Nephron progenitor cell (in vitro differentiated cells): ENCODE data around the gene C14orf119.

Source experiments
- DNase-seq: peaks from one replicate; pipeline ENCODE4 v3.0.0; 2021
- H3K27ac Mint-ChIP-seq: 2 replicates; pipeline ENCODE4 v1.8.0; 2021; ENCODE audit warnings: mild to moderate bottlenecking, moderate library complexity, mixed read lengths
- H3K27me3 Mint-ChIP-seq: 2 replicates; pipeline ENCODE4 v1.8.0; 2021; ENCODE audit warnings: mild to moderate bottlenecking, low read depth, mixed read lengths; ENCODE audit not compliant: poor library complexity
- H3K36me3 Mint-ChIP-seq: 2 replicates; pipeline ENCODE4 v1.8.0; 2021; ENCODE audit warnings: low read depth, mixed read lengths
- H3K4me1 Mint-ChIP-seq: 2 replicates; pipeline ENCODE4 v1.8.0; 2021; ENCODE audit warnings: mixed read lengths
- H3K4me3 Mint-ChIP-seq: 2 replicates; pipeline ENCODE4 v1.8.0; 2021; ENCODE audit warnings: mild to moderate bottlenecking, moderate library complexity, mixed read lengths
- H3K9me3 Mint-ChIP-seq: 2 replicates; pipeline ENCODE4 v1.8.0; 2021; ENCODE audit warnings: mild to moderate bottlenecking, moderate library complexity, mixed read lengths
- CTCF ChIP-seq: fragments of 200-600 bp; sonication (generic); IDR thresholded peaks from 2 replicates; pipeline ENCODE4 v1.5.0; 2021; ENCODE audit warnings: antibody characterized with exemption

The C14orf119 gene

GRCh38 chr14:23097786-23098185 lies 2.5 kb downstream of the C14orf119 start:
- no peak overlapping the region for H3K4me3 Mint-ChIP-seq

GRCh38 chr14:23099212-23099861 lies 4.0 kb downstream of the C14orf119 start:
- no peak for DNase-seq
- TF ChIP-seq CTCF = no peak
- Mint-ChIP-seq H3K36me3 (peaks cover 25% of the 10 kb centered on the region), H3K9me3 (no peaks in the 10 kb centered on the region), H3K27ac (no peak overlapping the region), H3K4me1 (peaks cover 10% of the 10 kb centered on the region), H3K27me3 (peaks cover 10% of the 10 kb centered on the region), H3K4me3 (no peak overlapping the region)

More at GRCh38 chr14:23097786-23098185, 2.5 kb downstream of the C14orf119 start:
- H3K27ac Mint-ChIP-seq = peak overlapping the region; percentile 6
- no peaks in the 10 kb centered on the region for H3K9me3 Mint-ChIP-seq
- DNase-seq = no peak
- no peaks in the 10 kb centered on the region for H3K4me1 Mint-ChIP-seq
- H3K36me3 Mint-ChIP-seq = peaks cover 25% of the 10 kb centered on the region
- H3K27me3 Mint-ChIP-seq = no peaks in the 10 kb centered on the region
- no peak for TF ChIP-seq CTCF

GRCh38 chr14:23101213-23101970 lies 6.1 kb downstream of the C14orf119 start:
- DNase-seq = no peak
- Mint-ChIP-seq H3K4me1 (peaks cover 25% of the 10 kb centered on the region), H3K36me3 (peaks cover 25% of the 10 kb centered on the region), H3K4me3 (no peak overlapping the region), H3K27me3 (peaks cover 16% of the 10 kb centered on the region), H3K9me3 (no peaks in the 10 kb centered on the region), H3K27ac (no peak overlapping the region)
- no peak for TF ChIP-seq CTCF

- H3K4me1 Mint-ChIP-seq = peaks cover 31% of the 10 kb centered on the region
- H3K4me3 Mint-ChIP-seq = no peak overlapping the region
- no peak overlapping the region for H3K27ac Mint-ChIP-seq
- no peaks in the 10 kb centered on the region for H3K9me3 Mint-ChIP-seq
- H3K27me3 Mint-ChIP-seq = peaks cover 16% of the 10 kb centered on the region
- no peak for TF ChIP-seq CTCF
- H3K36me3 Mint-ChIP-seq = peaks cover 22% of the 10 kb centered on the region
- no peak for DNase-seq
These were observed 6.8 kb downstream of the C14orf119 start for GRCh38 chr14:23101986-23102625.

- Mint-ChIP-seq H3K9me3 (no peaks in the 10 kb centered on the region), H3K27ac (no peak overlapping the region), H3K27me3 (peaks cover 16% of the 10 kb centered on the region), H3K4me1 (peaks cover 31% of the 10 kb centered on the region), H3K4me3 (no peak overlapping the region), H3K36me3 (peaks cover 16% of the 10 kb centered on the region)
- no peak for TF ChIP-seq CTCF
- DNase-seq = no peak
These were observed 7.5 kb downstream of the C14orf119 start for GRCh38 chr14:23102801-23103200.
